ENCODE measurements around the gene NFATC1. TPM values are rescaled to one million over a fixed set of nuclear protein-coding genes. Genes with fewer than 3 reads are reported as not detected.

NFATC1 gene
- total and polyA plus RNA-seq, 2 experiments from 2014 or later: 4.2 to 11.3 TPM

GRCh38 chr18:79381811-79382311 is 13.9 kb upstream of the NFATC1 start:
- H3K4me1 ChIP-seq (ENCODE audit: insufficient read depth): no peaks in the 10 kb centered on the region
- H3K36me3 ChIP-seq (replicated peaks; ENCODE audit: insufficient read depth, low read depth): no peaks in the 10 kb centered on the region
- no peaks in the 10 kb centered on the region for H3K9me2 ChIP-seq (replicated peaks; ENCODE audit: insufficient read depth)
- TF ChIP-seq CTCF (IDR thresholded peaks at IDR 0.05; ENCODE audit: poor library complexity) (no peak), EZH2phosphoT487 (IDR thresholded peaks at IDR 0.05; ENCODE audit: low read depth, severe bottlenecking, unreplicated experiment) (no peak), EZH2 (IDR thresholded peaks at IDR 0.05; ENCODE audit: borderline replicate concordance) (no peak)
- WGBS (ENCODE audit: low lambda C conversion rate, missing lambda C conversion rate): 88% methylated on average over 15 of the region's 16 CpGs
- H3K4me2 ChIP-seq: no peak overlapping the region
- H3K27ac ChIP-seq: no peak overlapping the region
- no peaks in the 10 kb centered on the region for H4K20me1 ChIP-seq (ENCODE audit: insufficient read depth, poor library complexity, severe bottlenecking)
- DNase-seq (ENCODE audit: low spot score): no peak
- no peak overlapping the region for H3K4me3 ChIP-seq
- no peak overlapping the region for H2AFZ ChIP-seq
- H3K79me2 ChIP-seq: no peaks in the 10 kb centered on the region
- H3K9me3 ChIP-seq (ENCODE audit: low read depth): no peaks in the 10 kb centered on the region
- no peaks in the 10 kb centered on the region for H3K27me3 ChIP-seq

DNA sequence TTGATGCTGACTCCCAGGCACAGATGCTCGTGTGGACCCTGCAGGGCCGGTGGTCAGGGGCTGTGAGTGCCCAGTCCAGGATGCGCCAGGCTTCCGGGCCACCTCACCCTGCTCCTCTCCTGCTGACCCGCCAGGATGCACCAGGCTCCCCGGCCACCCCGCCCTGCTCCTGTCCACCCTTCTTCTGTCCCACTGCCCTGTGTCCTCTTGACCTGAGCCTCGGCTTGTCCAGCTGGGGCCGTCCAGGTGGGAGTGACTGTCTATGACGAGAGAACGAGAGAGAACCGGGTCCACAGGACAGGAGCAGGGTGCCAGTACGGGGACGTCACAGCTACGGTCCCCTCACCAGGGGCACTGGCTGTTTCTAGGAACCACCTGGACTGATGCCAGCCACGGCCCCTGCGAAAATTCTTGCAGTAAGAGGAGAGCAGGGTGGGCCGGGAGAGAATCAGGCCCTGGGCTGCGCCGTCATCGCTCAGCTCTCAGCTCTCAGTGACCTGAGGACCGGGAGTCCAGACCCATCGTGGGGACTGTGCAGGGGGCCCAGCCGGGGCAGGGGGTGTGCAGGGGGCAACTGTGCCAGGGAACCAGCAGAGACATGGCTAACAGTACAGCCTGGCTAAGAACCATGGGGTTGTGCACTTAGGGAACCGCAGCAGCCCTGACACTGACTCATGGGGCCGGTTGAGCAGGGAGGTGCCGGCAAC is 12.9 kb upstream of the NFATC1 start:
- H3K27me3 ChIP-seq: no peaks in the 10 kb centered on the region
- H3K27ac ChIP-seq: no peak overlapping the region
- 92% methylated on average over 23 of the region's 27 CpGs for WGBS (ENCODE audit: low lambda C conversion rate, missing lambda C conversion rate)
- no peaks in the 10 kb centered on the region for H3K9me3 ChIP-seq (ENCODE audit: low read depth)
- no peaks in the 10 kb centered on the region for H3K36me3 ChIP-seq (replicated peaks; ENCODE audit: insufficient read depth, low read depth)
- H4K20me1 ChIP-seq (ENCODE audit: insufficient read depth, poor library complexity, severe bottlenecking): no peaks in the 10 kb centered on the region
- TF ChIP-seq CTCF (IDR thresholded peaks at IDR 0.05; ENCODE audit: poor library complexity): no peak
- no peak for TF ChIP-seq EZH2 (IDR thresholded peaks at IDR 0.05; ENCODE audit: borderline replicate concordance)
- TF ChIP-seq EZH2phosphoT487 (IDR thresholded peaks at IDR 0.05; ENCODE audit: low read depth, severe bottlenecking, unreplicated experiment): no peak
- no peaks in the 10 kb centered on the region for H3K4me1 ChIP-seq (ENCODE audit: insufficient read depth)
- no peak for DNase-seq (ENCODE audit: low spot score)
- H2AFZ ChIP-seq: no peak overlapping the region
- no peaks in the 10 kb centered on the region for H3K9me2 ChIP-seq (replicated peaks; ENCODE audit: insufficient read depth)
- H3K4me2 ChIP-seq: no peak overlapping the region
- no peaks in the 10 kb centered on the region for H3K79me2 ChIP-seq
- no peak overlapping the region for H3K4me3 ChIP-seq

DNA sequence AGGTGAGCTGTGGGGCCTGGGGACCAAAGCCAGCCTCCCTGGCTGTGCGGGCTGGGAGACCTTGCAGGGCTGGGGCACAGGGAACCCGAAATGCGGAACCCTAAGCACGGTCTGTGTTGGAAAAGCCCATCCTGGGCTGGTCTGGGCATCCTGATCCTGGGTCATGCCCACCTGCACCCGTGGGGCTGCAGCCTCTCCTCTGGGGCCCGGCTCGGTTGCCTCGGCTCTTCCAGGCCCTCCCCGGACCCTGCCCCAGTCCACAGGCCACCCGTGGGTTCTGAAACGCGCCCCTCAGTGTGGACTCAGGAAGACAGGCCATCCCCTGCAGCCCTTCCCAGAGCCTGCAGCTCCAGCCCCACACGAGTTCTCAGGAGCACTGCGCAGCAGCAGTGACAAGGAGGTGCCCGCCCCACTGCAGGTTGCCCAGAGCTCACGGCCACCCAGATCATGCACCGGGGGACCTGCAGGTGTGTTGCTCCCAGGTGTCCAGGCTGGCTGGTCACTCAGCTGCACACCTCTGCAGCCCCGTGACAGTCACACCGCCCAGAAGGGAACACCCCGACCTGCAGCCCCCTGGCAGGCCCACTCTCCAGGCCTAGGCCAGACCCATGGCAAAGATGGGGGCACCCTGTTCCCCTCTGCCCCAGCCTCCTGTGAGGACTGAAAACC is 12.2 kb upstream of the NFATC1 start:
- H3K36me3 ChIP-seq (replicated peaks; ENCODE audit: insufficient read depth, low read depth): no peaks in the 10 kb centered on the region
- H2AFZ ChIP-seq: no peak overlapping the region
- no peak for TF ChIP-seq EZH2phosphoT487 (IDR thresholded peaks at IDR 0.05; ENCODE audit: low read depth, severe bottlenecking, unreplicated experiment)
- no peak for TF ChIP-seq CTCF (IDR thresholded peaks at IDR 0.05; ENCODE audit: poor library complexity)
- TF ChIP-seq EZH2 (IDR thresholded peaks at IDR 0.05; ENCODE audit: borderline replicate concordance): no peak
- H3K27me3 ChIP-seq: peaks cover 6% of the 10 kb centered on the region
- no peak overlapping the region for H3K4me2 ChIP-seq
- no peaks in the 10 kb centered on the region for H3K9me2 ChIP-seq (replicated peaks; ENCODE audit: insufficient read depth)
- DNase-seq (ENCODE audit: low spot score): no peak
- no peaks in the 10 kb centered on the region for H3K4me1 ChIP-seq (ENCODE audit: insufficient read depth)
- no peak overlapping the region for H3K27ac ChIP-seq
- H4K20me1 ChIP-seq (ENCODE audit: insufficient read depth, poor library complexity, severe bottlenecking): no peaks in the 10 kb centered on the region
- no peaks in the 10 kb centered on the region for H3K9me3 ChIP-seq (ENCODE audit: low read depth)
- 95% methylated on average over 19 of the region's 20 CpGs for WGBS (ENCODE audit: low lambda C conversion rate, missing lambda C conversion rate)
- H3K79me2 ChIP-seq: no peaks in the 10 kb centered on the region
- no peak overlapping the region for H3K4me3 ChIP-seq
